Suprapubic skin (tissue), 4 donors: ENCODE measurements around the gene CD79A. TPM values are rescaled to one million over a fixed set of nuclear protein-coding genes. Genes with fewer than 3 reads are reported as not detected.

Source experiments
- DNase-seq, 2 donors: peaks; one replicate each; pipeline ENCODE4 v3.0.0-alpha.2; 2019; ENCODE audit warnings: low spot score in 2 of 2
- H3K27ac ChIP-seq: fragments of 200-600 bp; sonication (generic); one replicate; pipeline ENCODE4 v1.5.1; 2019
- H3K27me3 ChIP-seq: fragments of 200-600 bp; sonication (generic); one replicate; pipeline ENCODE4 v1.5.1; 2019
- H3K36me3 ChIP-seq: fragments of 200-600 bp; sonication (generic); one replicate; pipeline ENCODE4 v1.5.1; 2019
- H3K4me1 ChIP-seq: fragments of 200-600 bp; sonication (generic); one replicate; pipeline ENCODE4 v1.5.1; 2019
- H3K4me3 ChIP-seq: fragments of 200-600 bp; sonication (generic); one replicate; pipeline ENCODE4 v1.5.1; 2019; ENCODE audit warnings: mild to moderate bottlenecking
- H3K9me3 ChIP-seq: fragments of 200-600 bp; sonication (generic); one replicate; pipeline ENCODE4 v1.5.1; 2019
- CTCF ChIP-seq, 2 donors: fragments of 200-600 bp in 1 of 2; fragments of 450-650 bp in 1 of 2; sonication (generic) in 1 of 2; IDR thresholded peaks; one replicate each; pipeline ENCODE4 v1.5.1; 2016 to 2019; ENCODE audit warnings: antibody characterized with exemption in 2 of 2, mild to moderate bottlenecking in 1 of 2, moderate library complexity in 1 of 2
- EP300 ChIP-seq: sonication (generic); formaldehyde crosslinking; IDR thresholded peaks from one replicate; pipeline ENCODE4 v1.6.1; 2017; ENCODE audit warnings: antibody characterized with exemption
- POLR2A ChIP-seq, 2 donors: fragments of 450-650 bp; IDR thresholded peaks; one replicate each; pipeline ENCODE4 v1.6.1; 2017; ENCODE audit warnings: antibody characterized with exemption in 2 of 2, mild to moderate bottlenecking in 2 of 2, moderate library complexity in 2 of 2
- POLR2AphosphoS5 ChIP-seq, 3 donors: sonication (generic); formaldehyde crosslinking; IDR thresholded peaks; one replicate each; pipeline ENCODE4 v1.6.1; 2017; ENCODE audit warnings: antibody characterized with exemption in 3 of 3
- WGBS: methylation state at CpG from one replicate; pipeline ENCODE4 v1.1.5; 2018; 5-methylcytosine and 5-hydroxymethylcytosine counted together
- total RNA-seq, 4 donors: library from RNA; depleted of rRNA; stranded (reverse); fragments of >200 nt; gene quantifications; one replicate each; pipeline ENCODE4 v1.1.0, GENCODE V29; 2016

CD79A gene
- total RNA-seq, 4 donors from 2014 or later, result 3.0 TPM; not detected in 3

GRCh38 chr19:41903193-41903953, 26.3 kb downstream of the CD79A start:
- WGBS, result 92% methylated on average over 11 of the region's 19 CpGs
- H3K27ac ChIP-seq, result no peak overlapping the region
- H3K4me3 ChIP-seq, result no peak overlapping the region
- no peaks in the 10 kb centered on the region for H3K4me1 ChIP-seq
- peaks cover 97% of the 10 kb centered on the region for H3K36me3 ChIP-seq
- no peak for DNase-seq
- no peaks in the 10 kb centered on the region for H3K27me3 ChIP-seq
- TF ChIP-seq POLR2AphosphoS5 (IDR thresholded peaks at IDR 0.05) (no peak), POLR2A (IDR thresholded peaks at IDR 0.05) (no peak), EP300 (no peak), CTCF (IDR thresholded peaks at IDR 0.05) (no peak)
- H3K9me3 ChIP-seq, result no peaks in the 10 kb centered on the region

GRCh38 chr19:41904118-41904870, 27.2 kb downstream of the CD79A start:
- Histone ChIP-seq H3K4me3 (no peak overlapping the region), H3K27ac (no peak overlapping the region), H3K27me3 (no peaks in the 10 kb centered on the region), H3K36me3 (peaks cover 90% of the 10 kb centered on the region), H3K9me3 (no peaks in the 10 kb centered on the region), H3K4me1 (no peaks in the 10 kb centered on the region)
- DNase-seq, result no peak
- WGBS, result 79% methylated on average over 21 of the region's 30 CpGs
- no peak for TF ChIP-seq EP300

GRCh38 chr19:41905273-41906002, 28.4 kb downstream of the CD79A start:
- H3K9me3 ChIP-seq, result no peaks in the 10 kb centered on the region
- H3K27me3 ChIP-seq, result no peaks in the 10 kb centered on the region
- no peak overlapping the region for H3K27ac ChIP-seq
- TF ChIP-seq POLR2A (IDR thresholded peaks at IDR 0.05) (no peak), POLR2AphosphoS5 (IDR thresholded peaks at IDR 0.05) (no peak), CTCF (IDR thresholded peaks at IDR 0.05) (no peak), EP300 (no peak)
- no peak for DNase-seq
- no peak overlapping the region for H3K4me3 ChIP-seq
- peaks cover 79% of the 10 kb centered on the region for H3K36me3 ChIP-seq
- H3K4me1 ChIP-seq, result no peaks in the 10 kb centered on the region
- WGBS, result 89% methylated on average over 20 of the region's 24 CpGs

- Histone ChIP-seq H3K27ac (no peak overlapping the region), H3K36me3 (peaks cover 72% of the 10 kb centered on the region), H3K9me3 (no peaks in the 10 kb centered on the region), H3K4me1 (no peaks in the 10 kb centered on the region), H3K27me3 (peaks cover 1% of the 10 kb centered on the region), H3K4me3 (no peak overlapping the region)
- DNase-seq, result no peak
- TF ChIP-seq POLR2AphosphoS5 (IDR thresholded peaks at IDR 0.05) (no peak), POLR2A (IDR thresholded peaks at IDR 0.05) (no peak), EP300 (no peak), CTCF (IDR thresholded peaks at IDR 0.05) (no peak)
- WGBS, result 81% methylated on average over 5 of the region's 9 CpGs
Measured at GRCh38 chr19:41906271-41906670, 29.2 kb downstream of the CD79A start.

GRCh38 chr19:41906916-41907680, 30.0 kb downstream of the CD79A start:
- WGBS, result 73% methylated on average over 21 of the region's 21 CpGs
- Histone ChIP-seq H3K4me1 (no peaks in the 10 kb centered on the region), H3K9me3 (no peaks in the 10 kb centered on the region), H3K36me3 (peaks cover 64% of the 10 kb centered on the region), H3K27ac (no peak overlapping the region), H3K4me3 (no peak overlapping the region), H3K27me3 (peaks cover 7% of the 10 kb centered on the region)
- no peak for DNase-seq
- no peak for TF ChIP-seq CTCF (IDR thresholded peaks at IDR 0.05)
- TF ChIP-seq POLR2AphosphoS5 (IDR thresholded peaks at IDR 0.05), result no peak
- no peak for TF ChIP-seq EP300
- no peak for TF ChIP-seq POLR2A (IDR thresholded peaks at IDR 0.05)
